ENCODE data around the gene PLGRKT.

DNA sequence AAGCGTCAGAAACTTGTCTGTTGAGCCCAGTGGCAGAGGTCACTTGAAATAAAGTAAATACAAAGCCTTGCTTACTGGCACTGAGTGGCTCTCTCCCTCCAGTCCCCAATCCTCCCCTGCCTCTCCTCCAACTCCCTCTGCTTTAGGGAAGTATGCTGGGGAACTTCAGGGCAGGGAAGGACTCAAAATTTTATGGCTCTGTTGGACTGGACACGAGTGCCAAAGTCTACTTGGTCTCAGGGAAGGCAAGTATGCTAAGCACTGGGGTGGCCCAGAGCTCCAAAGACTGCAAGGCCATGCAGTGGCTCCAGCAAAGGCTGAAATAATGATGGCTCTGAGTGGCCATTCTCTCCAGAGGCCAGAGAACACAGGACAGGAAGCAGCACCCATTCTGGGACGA, 9.6 kb downstream of the PLGRKT start:
- no peak for TF ChIP-seq YY1 (IDR thresholded peaks at IDR 0.05; ENCODE audit: insufficient read depth, insufficient read length)
- TF ChIP-seq SUZ12 (IDR thresholded peaks at IDR 0.05; ENCODE audit: extremely low read depth, insufficient read depth, insufficient read length), result no peak
- TF ChIP-seq ZNF274 (IDR thresholded peaks at IDR 0.05; ENCODE audit: low read depth, low read length), result no peak

Measured in NT2/D1 (cell line).